Astrocyte of the cerebellum (primary cell): ENCODE data around the gene ASTN2.

Experiments
- DNase-seq: peaks from one replicate; pipeline ENCODE4 v3.0.0-alpha.2; 2011; ENCODE audit warnings: low read depth
- H3K4me3 ChIP-seq: 2 replicates; pipeline ENCODE4 v1.5.1; 2011; ENCODE audit warnings: mild to moderate bottlenecking, low read depth, low read length, moderate library complexity
- CTCF ChIP-seq: IDR thresholded peaks from 2 replicates; pipeline ENCODE4 v1.5.1; 2012; ENCODE audit warnings: low read length, low read depth, moderate library complexity, mild to moderate bottlenecking; ENCODE audit errors: missing control alignments
- in situ Hi-C: cut with HindIII; loops from 2 replicates; pipeline ENCODE4 v1.10.0; 2017; ENCODE audit warnings: low sequenced_read_pairs

ASTN2 gene

GRCh38 chr9:117088140-117088539 is 326.7 kb downstream of the ASTN2 start:
- no peak overlapping the region for H3K4me3 ChIP-seq
- in situ Hi-C loops, result no loop called here
- DNase-seq, result no peak
- TF ChIP-seq CTCF, result no peak

GRCh38 chr9:117084221-117084620 is 330.6 kb downstream of the ASTN2 start:
- no peak for DNase-seq
- in situ Hi-C loops, result no loop called here
- no peak for TF ChIP-seq CTCF
- H3K4me3 ChIP-seq, result no peak overlapping the region

- DNase-seq, result no peak
- H3K4me3 ChIP-seq, result no peak overlapping the region
- in situ Hi-C loops, result no loop called here
- no peak for TF ChIP-seq CTCF
Observed at GRCh38 chr9:117083559-117083958, 331.3 kb downstream of the ASTN2 start.

GRCh38 chr9:117081641-117082317 is 333.1 kb downstream of the ASTN2 start:
- no peak for DNase-seq
- no peak overlapping the region for H3K4me3 ChIP-seq
- in situ Hi-C loops, result no loop called here
- TF ChIP-seq CTCF, result no peak

GRCh38 chr9:117080765-117081390 is 334.0 kb downstream of the ASTN2 start:
- H3K4me3 ChIP-seq, result no peak overlapping the region
- in situ Hi-C loops, result no loop called here
- TF ChIP-seq CTCF, result no peak
- no peak for DNase-seq

GRCh38 chr9:117076571-117077290 is 338.1 kb downstream of the ASTN2 start:
- TF ChIP-seq CTCF, result no peak
- no peak overlapping the region for H3K4me3 ChIP-seq
- in situ Hi-C loops, result no loop called here
- DNase-seq, result no peak
